Measurements from ENCODE around the gene HK2. TPM values are rescaled to one million over a fixed set of nuclear protein-coding genes. Genes with fewer than 3 reads are reported as not detected.

The HK2 gene
- total and polyA plus RNA-seq, 2 donors = 4.8 to 8.2 TPM

- Histone ChIP-seq H3K27me3 (ENCODE audit: control insufficient read depth in 2 of 2, insufficient read depth in 1 of 2, low read length in 1 of 2) (no peaks in the 10 kb centered on the region), H3K27ac (ENCODE audit: low read depth in 1 of 2, low read length in 1 of 2) (peak overlapping the region in 1 of 2 donors; percentile 47), H3K4me1 (ENCODE audit: control insufficient read depth in 2 of 2, insufficient read depth in 2 of 2, low read length in 2 of 2) (peaks cover 34 to 91% of the 10 kb centered on the region in 2 donors), H3K4me3 (ENCODE audit: low read length in 2 of 2) (no peak overlapping the region), H3K36me3 (ENCODE audit: control insufficient read depth in 2 of 2, insufficient read depth in 2 of 2, low read length in 1 of 2) (no peaks in the 10 kb centered on the region), H3K9me3 (ENCODE audit: control insufficient read depth in 2 of 2, insufficient read depth in 1 of 2, low read length in 1 of 2) (no peaks in the 10 kb centered on the region)
- WGBS = 96% methylated on average over 4 of the region's 4 CpGs
- no peak for DNase-seq (ENCODE audit: low read depth in 6 of 9, low spot score in 9 of 9)
Measured at GRCh38 chr2:74844752-74845151, 10.8 kb downstream of the HK2 start.

GRCh38 chr2:74845217-74845751 lies 11.4 kb downstream of the HK2 start:
- Histone ChIP-seq H3K4me1 (ENCODE audit: control insufficient read depth in 2 of 2, insufficient read depth in 2 of 2, low read length in 2 of 2) (peaks cover 34 to 91% of the 10 kb centered on the region in 2 donors), H3K9me3 (ENCODE audit: control insufficient read depth in 2 of 2, insufficient read depth in 1 of 2, low read length in 1 of 2) (no peaks in the 10 kb centered on the region), H3K27ac (ENCODE audit: low read depth in 1 of 2, low read length in 1 of 2) (peak overlapping the region in 1 of 2 donors; percentile 12), H3K36me3 (ENCODE audit: control insufficient read depth in 2 of 2, insufficient read depth in 2 of 2, low read length in 1 of 2) (no peaks in the 10 kb centered on the region), H3K27me3 (ENCODE audit: control insufficient read depth in 2 of 2, insufficient read depth in 1 of 2, low read length in 1 of 2) (no peaks in the 10 kb centered on the region), H3K4me3 (ENCODE audit: low read length in 2 of 2) (no peak overlapping the region)
- WGBS = 39% methylated on average over 8 of the region's 8 CpGs
- DNase-seq (ENCODE audit: low read depth in 6 of 9, low spot score in 9 of 9) = peak in 1 of 9 donors; percentile 47

- no peaks in the 10 kb centered on the region for H3K9me3 ChIP-seq (ENCODE audit: control insufficient read depth in 2 of 2, insufficient read depth in 1 of 2, low read length in 1 of 2)
- peaks cover 32 to 93% of the 10 kb centered on the region in 2 donors for H3K4me1 ChIP-seq (ENCODE audit: control insufficient read depth in 2 of 2, insufficient read depth in 2 of 2, low read length in 2 of 2)
- H3K36me3 ChIP-seq (ENCODE audit: control insufficient read depth in 2 of 2, insufficient read depth in 2 of 2, low read length in 1 of 2) = no peaks in the 10 kb centered on the region
- DNase-seq (ENCODE audit: low read depth in 6 of 9, low spot score in 9 of 9) = no peak
- H3K27me3 ChIP-seq (ENCODE audit: control insufficient read depth in 2 of 2, insufficient read depth in 1 of 2, low read length in 1 of 2) = no peaks in the 10 kb centered on the region
- peak overlapping the region; percentile 12 to 71 for H3K27ac ChIP-seq (ENCODE audit: low read depth in 1 of 2, low read length in 1 of 2)
- H3K4me3 ChIP-seq (ENCODE audit: low read length in 2 of 2) = no peak overlapping the region
- WGBS = 86% methylated on average over 2 of the region's 2 CpGs
Measured at GRCh38 chr2:74845991-74846390, 12.1 kb downstream of the HK2 start.

GRCh38 chr2:74846481-74846880 lies 12.6 kb downstream of the HK2 start:
- WGBS = 100% methylated on average over 2 of the region's 2 CpGs
- Histone ChIP-seq H3K4me1 (ENCODE audit: control insufficient read depth in 2 of 2, insufficient read depth in 2 of 2, low read length in 2 of 2) (peaks cover 27 to 91% of the 10 kb centered on the region in 2 donors), H3K27me3 (ENCODE audit: control insufficient read depth in 2 of 2, insufficient read depth in 1 of 2, low read length in 1 of 2) (no peaks in the 10 kb centered on the region), H3K4me3 (ENCODE audit: low read length in 2 of 2) (no peak overlapping the region), H3K27ac (ENCODE audit: low read depth in 1 of 2, low read length in 1 of 2) (no peak overlapping the region), H3K9me3 (ENCODE audit: control insufficient read depth in 2 of 2, insufficient read depth in 1 of 2, low read length in 1 of 2) (no peaks in the 10 kb centered on the region), H3K36me3 (ENCODE audit: control insufficient read depth in 2 of 2, insufficient read depth in 2 of 2, low read length in 1 of 2) (no peaks in the 10 kb centered on the region)
- no peak for DNase-seq (ENCODE audit: low read depth in 6 of 9, low spot score in 9 of 9)

GRCh38 chr2:74847070-74847858 lies 13.3 kb downstream of the HK2 start:
- H3K27ac ChIP-seq (ENCODE audit: low read depth in 1 of 2, low read length in 1 of 2) = no peak overlapping the region
- no peak for DNase-seq (ENCODE audit: low read depth in 6 of 9, low spot score in 9 of 9)
- 89% methylated on average over 10 of the region's 10 CpGs for WGBS
- no peaks in the 10 kb centered on the region for H3K36me3 ChIP-seq (ENCODE audit: control insufficient read depth in 2 of 2, insufficient read depth in 2 of 2, low read length in 1 of 2)
- peaks cover 25 to 90% of the 10 kb centered on the region in 2 donors for H3K4me1 ChIP-seq (ENCODE audit: control insufficient read depth in 2 of 2, insufficient read depth in 2 of 2, low read length in 2 of 2)
- H3K4me3 ChIP-seq (ENCODE audit: low read length in 2 of 2) = no peak overlapping the region
- H3K9me3 ChIP-seq (ENCODE audit: control insufficient read depth in 2 of 2, insufficient read depth in 1 of 2, low read length in 1 of 2) = no peaks in the 10 kb centered on the region
- no peaks in the 10 kb centered on the region for H3K27me3 ChIP-seq (ENCODE audit: control insufficient read depth in 2 of 2, insufficient read depth in 1 of 2, low read length in 1 of 2)

- Histone ChIP-seq H3K27me3 (ENCODE audit: control insufficient read depth in 2 of 2, insufficient read depth in 1 of 2, low read length in 1 of 2) (no peaks in the 10 kb centered on the region), H3K4me3 (ENCODE audit: low read length in 2 of 2) (no peak overlapping the region), H3K4me1 (ENCODE audit: control insufficient read depth in 2 of 2, insufficient read depth in 2 of 2, low read length in 2 of 2) (peaks cover 17 to 69% of the 10 kb centered on the region in 2 donors), H3K36me3 (ENCODE audit: control insufficient read depth in 2 of 2, insufficient read depth in 2 of 2, low read length in 1 of 2) (peaks cover under 1 to 3% of the 10 kb centered on the region in 2 donors), H3K27ac (ENCODE audit: low read depth in 1 of 2, low read length in 1 of 2) (peak overlapping the region; percentile 78 to 88), H3K9me3 (ENCODE audit: control insufficient read depth in 2 of 2, insufficient read depth in 1 of 2, low read length in 1 of 2) (no peaks in the 10 kb centered on the region)
- WGBS = 3% methylated on average over 8 of the region's 8 CpGs
- peak in 5 of 9 donors; percentile 33 to 78 (median 57) for DNase-seq (ENCODE audit: low read depth in 6 of 9, low spot score in 9 of 9)
Measured at GRCh38 chr2:74849228-74849892, 15.4 kb downstream of the HK2 start.

- DNase-seq (ENCODE audit: low read depth in 6 of 9, low spot score in 9 of 9) = no peak
- WGBS = over 99% methylated on average over 3 of the region's 3 CpGs
- Histone ChIP-seq H3K27ac (ENCODE audit: low read depth in 1 of 2, low read length in 1 of 2) (peak overlapping the region; percentile 25 to 78), H3K9me3 (ENCODE audit: control insufficient read depth in 2 of 2, insufficient read depth in 1 of 2, low read length in 1 of 2) (no peaks in the 10 kb centered on the region), H3K4me3 (ENCODE audit: low read length in 2 of 2) (no peak overlapping the region), H3K4me1 (ENCODE audit: control insufficient read depth in 2 of 2, insufficient read depth in 2 of 2, low read length in 2 of 2) (peaks cover 17 to 56% of the 10 kb centered on the region in 2 donors), H3K27me3 (ENCODE audit: control insufficient read depth in 2 of 2, insufficient read depth in 1 of 2, low read length in 1 of 2) (no peaks in the 10 kb centered on the region), H3K36me3 (ENCODE audit: control insufficient read depth in 2 of 2, insufficient read depth in 2 of 2, low read length in 1 of 2) (peaks cover 4 to 15% of the 10 kb centered on the region in 2 donors)
Measured at GRCh38 chr2:74850496-74851190, 16.7 kb downstream of the HK2 start.

- DNase-seq (ENCODE audit: low read depth in 6 of 9, low spot score in 9 of 9) = no peak
- H3K27me3 ChIP-seq (ENCODE audit: control insufficient read depth in 2 of 2, insufficient read depth in 1 of 2, low read length in 1 of 2) = no peaks in the 10 kb centered on the region
- H3K36me3 ChIP-seq (ENCODE audit: control insufficient read depth in 2 of 2, insufficient read depth in 2 of 2, low read length in 1 of 2) = peaks cover 4 to 20% of the 10 kb centered on the region in 2 donors
- H3K27ac ChIP-seq (ENCODE audit: low read depth in 1 of 2, low read length in 1 of 2) = no peak overlapping the region
- WGBS = 93% methylated on average over 8 of the region's 8 CpGs
- peaks cover 17 to 54% of the 10 kb centered on the region in 2 donors for H3K4me1 ChIP-seq (ENCODE audit: control insufficient read depth in 2 of 2, insufficient read depth in 2 of 2, low read length in 2 of 2)
- no peak overlapping the region for H3K4me3 ChIP-seq (ENCODE audit: low read length in 2 of 2)
- H3K9me3 ChIP-seq (ENCODE audit: control insufficient read depth in 2 of 2, insufficient read depth in 1 of 2, low read length in 1 of 2) = no peaks in the 10 kb centered on the region
Measured at GRCh38 chr2:74851191-74851566, 17.3 kb downstream of the HK2 start.

Data from thymus (tissue), 11 donors.